Osteocyte (in vitro differentiated cells): ENCODE measurements around the gene TNIP1. TPM values are rescaled to one million over a fixed set of nuclear protein-coding genes. Genes with fewer than 3 reads are reported as not detected.

Experiments used
- DNase-seq: peaks from one replicate; pipeline ENCODE4 v3.0.0; 2021; ENCODE audit warnings: mixed read lengths; ENCODE audit not compliant: unreplicated experiment; ENCODE audit errors: extremely low spot score
- H3K27ac Mint-ChIP-seq: one replicate; pipeline ENCODE4 v1.8.0; 2021; ENCODE audit warnings: mild to moderate bottlenecking, mixed read lengths; ENCODE audit not compliant: unreplicated experiment
- H3K27me3 Mint-ChIP-seq: one replicate; pipeline ENCODE4 v1.8.0; 2021; ENCODE audit warnings: mixed read lengths; ENCODE audit not compliant: unreplicated experiment
- H3K36me3 Mint-ChIP-seq: one replicate; pipeline ENCODE4 v1.8.0; 2021; ENCODE audit warnings: mixed read lengths; ENCODE audit not compliant: unreplicated experiment
- H3K4me1 Mint-ChIP-seq: one replicate; pipeline ENCODE4 v1.8.0; 2021; ENCODE audit warnings: mixed read lengths; ENCODE audit not compliant: unreplicated experiment
- H3K4me3 Mint-ChIP-seq: one replicate; pipeline ENCODE4 v1.8.0; 2021; ENCODE audit warnings: mild to moderate bottlenecking, moderate library complexity, mixed read lengths; ENCODE audit not compliant: unreplicated experiment
- H3K9me3 Mint-ChIP-seq: one replicate; pipeline ENCODE4 v1.8.0; 2021; ENCODE audit warnings: mixed read lengths; ENCODE audit not compliant: unreplicated experiment
- CTCF ChIP-seq: fragments of 200-600 bp; sonication (generic); IDR thresholded peaks from 2 replicates; pipeline ENCODE4 v1.5.0; 2021; ENCODE audit warnings: antibody characterized with exemption, mild to moderate bottlenecking, moderate library complexity
- total RNA-seq: library from RNA; stranded (reverse); gene quantifications from 2 replicates; pipeline ENCODE4 v1.2.1, GENCODE V29; 2021

TNIP1 gene
- total RNA-seq, 1 donor from 2014 or later: 85.5 TPM

- no peak overlapping the region for H3K27ac Mint-ChIP-seq
- no peaks in the 10 kb centered on the region for H3K27me3 Mint-ChIP-seq
- H3K4me3 Mint-ChIP-seq: no peak overlapping the region
Observed at GRCh38 chr5:151085517-151086041, 4.7 kb upstream of the TNIP1 start.

GRCh38 chr5:151084363-151084762, 3.5 kb upstream of the TNIP1 start:
- TF ChIP-seq CTCF: no peak
- Mint-ChIP-seq H3K9me3 (no peaks in the 10 kb centered on the region), H3K4me1 (peaks cover 25% of the 10 kb centered on the region), H3K27me3 (no peaks in the 10 kb centered on the region), H3K36me3 (no peaks in the 10 kb centered on the region), H3K4me3 (no peak overlapping the region), H3K27ac (no peak overlapping the region)
- DNase-seq: no peak

More at GRCh38 chr5:151085517-151086041, 4.7 kb upstream of the TNIP1 start:
- H3K36me3 Mint-ChIP-seq: no peaks in the 10 kb centered on the region
- H3K4me1 Mint-ChIP-seq: peaks cover 17% of the 10 kb centered on the region
- H3K9me3 Mint-ChIP-seq: no peaks in the 10 kb centered on the region
- DNase-seq: no peak
- TF ChIP-seq CTCF: no peak

GRCh38 chr5:151083081-151083676, 2.3 kb upstream of the TNIP1 start:
- Mint-ChIP-seq H3K27ac (peak overlapping the region; percentile 57), H3K27me3 (no peaks in the 10 kb centered on the region), H3K36me3 (peaks cover 3% of the 10 kb centered on the region), H3K4me1 (peaks cover 34% of the 10 kb centered on the region), H3K4me3 (peak overlapping the region; percentile 89), H3K9me3 (no peaks in the 10 kb centered on the region)
- no peak for TF ChIP-seq CTCF
- no peak for DNase-seq

GRCh38 chr5:151082282-151082902, 1.6 kb upstream of the TNIP1 start:
- H3K36me3 Mint-ChIP-seq: peaks cover 3% of the 10 kb centered on the region
- H3K27me3 Mint-ChIP-seq: no peaks in the 10 kb centered on the region
- peaks cover 38% of the 10 kb centered on the region for H3K4me1 Mint-ChIP-seq
- H3K27ac Mint-ChIP-seq: peak overlapping the region; percentile 57
- DNase-seq: no peak
- H3K9me3 Mint-ChIP-seq: no peaks in the 10 kb centered on the region
- H3K4me3 Mint-ChIP-seq: peak overlapping the region; percentile 89
- peak; percentile 36 for TF ChIP-seq CTCF
